HG03520 (cell line): ENCODE results near the gene BTBD8.

Experiments used
- ATAC-seq: cut with Tn5 transposase; IDR thresholded peaks from one replicate; pipeline ENCODE4 v1.9.1; 2021; ENCODE audit warnings: mild to moderate bottlenecking, moderate library complexity; ENCODE audit not compliant: unreplicated experiment

The BTBD8 gene

DNA sequence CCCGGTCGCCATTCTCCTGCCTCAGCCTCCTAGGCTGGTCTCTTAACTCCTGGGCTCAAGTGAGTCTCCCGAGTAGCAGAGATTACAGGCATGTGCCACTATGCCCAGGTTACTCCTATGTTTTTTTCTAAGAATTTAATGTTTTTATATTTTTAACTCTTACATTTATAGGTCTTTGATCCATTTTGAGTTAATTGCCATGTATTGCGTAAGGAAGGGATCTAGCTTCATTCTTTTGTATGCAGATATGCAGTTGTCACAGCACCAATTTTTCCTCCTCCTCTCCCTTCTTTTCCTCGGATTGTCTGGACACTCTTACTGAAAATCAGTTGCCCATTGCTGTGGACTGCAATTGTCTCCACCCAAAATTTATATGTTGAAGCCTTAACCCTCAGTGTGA is 11.5 kb downstream of the BTBD8 start:
- ATAC-seq = no peak

DNA sequence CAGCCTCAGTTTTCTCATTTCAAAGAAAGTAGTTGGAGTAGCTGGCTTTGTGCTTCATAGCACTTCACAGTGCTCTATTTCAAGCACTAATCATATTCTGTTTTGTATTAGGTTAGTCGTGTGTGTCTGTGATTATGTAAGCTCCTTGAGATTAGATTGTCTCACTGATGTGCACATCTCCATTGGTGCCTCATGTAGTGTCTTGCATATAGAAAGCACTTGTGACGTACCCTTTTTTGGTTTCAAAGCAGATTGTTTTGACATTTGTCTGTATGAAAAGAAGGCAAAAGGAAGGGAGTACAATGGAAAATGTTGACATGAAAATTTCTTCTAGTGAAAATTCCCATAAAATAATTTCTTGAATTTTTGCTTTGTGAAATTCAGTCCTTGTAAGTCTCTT is 13.9 kb downstream of the BTBD8 start:
- no peak for ATAC-seq

DNA sequence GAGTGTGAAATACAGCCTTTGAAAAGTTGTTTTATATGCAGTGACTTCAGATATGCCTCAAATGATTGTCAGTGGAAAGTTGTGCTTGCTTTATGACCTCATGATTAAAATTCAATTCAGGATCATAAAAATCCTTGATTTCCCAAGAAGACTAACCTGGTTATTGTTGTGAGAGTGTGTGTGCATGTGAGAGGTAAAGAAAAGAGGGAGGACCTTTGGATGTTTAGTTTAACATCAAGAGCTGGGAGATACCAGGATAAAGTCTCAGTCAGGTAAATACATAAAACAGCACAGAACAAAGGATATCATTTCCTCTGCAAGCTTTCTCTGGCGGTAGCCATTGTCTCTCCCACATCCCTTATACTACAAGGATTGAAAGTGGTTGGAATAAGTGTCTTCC is 14.4 kb downstream of the BTBD8 start:
- ATAC-seq = no peak

DNA sequence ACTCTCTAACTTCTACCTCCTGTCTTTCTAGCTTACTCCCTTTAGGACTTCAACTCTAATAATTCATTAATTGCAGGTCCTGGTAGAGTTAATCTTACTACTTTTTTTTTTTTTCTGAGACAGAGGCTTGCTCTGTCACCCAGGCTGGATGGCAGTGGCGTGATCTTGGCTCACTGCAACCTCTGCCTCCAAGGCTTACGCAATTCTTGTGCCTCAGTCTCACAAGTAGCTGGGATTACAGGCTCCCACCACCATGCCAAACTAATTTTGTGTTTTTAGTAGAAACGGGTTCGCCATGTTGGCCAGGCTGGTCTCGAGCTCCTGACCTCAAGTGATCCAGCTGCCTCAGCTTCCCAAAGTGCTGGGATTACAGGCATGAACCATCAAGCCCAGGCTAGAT is 15.7 kb downstream of the BTBD8 start:
- ATAC-seq = no peak

DNA sequence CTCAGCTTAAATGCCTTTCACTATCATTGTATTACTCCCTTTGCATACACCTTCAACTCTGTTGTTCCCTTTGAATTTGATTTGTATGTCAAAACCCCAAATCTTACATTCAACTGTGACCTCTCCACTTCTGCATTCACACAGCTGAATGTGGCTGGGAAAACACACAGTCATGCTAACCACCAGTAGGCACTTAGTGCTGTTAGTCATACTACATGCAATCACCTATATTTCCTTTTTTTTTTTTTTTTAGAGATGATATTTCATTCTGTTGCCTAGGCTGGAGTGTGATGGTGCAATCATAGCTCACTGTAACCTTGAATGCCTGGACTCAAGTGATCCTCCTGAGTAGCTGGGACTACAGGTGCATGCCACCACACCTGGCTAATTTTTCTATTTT is 16.2 kb downstream of the BTBD8 start:
- no peak for ATAC-seq

DNA sequence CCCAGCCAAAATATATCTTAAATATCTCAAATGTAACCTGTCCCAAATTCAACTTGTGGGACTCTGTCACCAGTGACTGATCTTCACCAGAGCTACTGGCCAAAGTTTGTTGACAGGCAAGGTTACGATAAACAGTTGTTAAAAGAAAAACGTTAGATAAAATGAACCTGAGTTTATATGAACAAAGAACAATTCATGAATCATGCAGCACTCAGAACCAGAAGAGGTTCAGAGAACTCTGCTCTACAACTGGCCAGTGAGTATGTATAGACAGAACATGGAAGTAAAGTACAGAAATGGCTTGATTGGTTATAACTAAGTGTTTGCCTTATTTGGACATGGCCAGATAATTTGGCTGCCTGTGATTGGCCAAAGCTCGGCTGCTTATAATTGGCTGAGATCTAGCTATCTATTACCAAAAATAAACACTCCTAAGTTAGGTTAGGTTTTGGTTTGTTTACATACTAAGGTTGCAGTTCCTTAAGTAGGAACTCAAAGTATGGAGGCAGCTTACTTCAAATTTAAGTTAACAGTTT is 25.5 kb downstream of the BTBD8 start:
- ATAC-seq = no peak

DNA sequence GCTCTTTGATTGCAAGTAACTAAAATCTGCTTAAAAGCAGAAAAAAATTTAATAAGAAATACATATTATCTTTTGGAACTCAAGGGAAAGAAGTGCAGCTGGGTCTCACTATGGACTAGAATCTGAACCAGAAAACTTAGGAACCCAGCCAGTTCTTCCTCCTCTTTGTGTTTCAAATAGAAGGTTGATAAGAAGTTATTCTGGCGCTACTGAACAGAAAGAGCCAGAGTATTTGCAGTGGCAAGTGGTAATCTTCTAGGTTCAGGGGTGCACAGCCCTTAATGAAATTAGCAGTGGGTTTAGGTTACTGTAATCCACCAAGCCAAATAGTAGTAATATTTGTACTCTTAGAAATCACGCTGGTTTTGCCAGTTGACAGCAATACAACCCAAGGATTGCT is 28.5 kb downstream of the BTBD8 start:
- ATAC-seq = no peak

DNA sequence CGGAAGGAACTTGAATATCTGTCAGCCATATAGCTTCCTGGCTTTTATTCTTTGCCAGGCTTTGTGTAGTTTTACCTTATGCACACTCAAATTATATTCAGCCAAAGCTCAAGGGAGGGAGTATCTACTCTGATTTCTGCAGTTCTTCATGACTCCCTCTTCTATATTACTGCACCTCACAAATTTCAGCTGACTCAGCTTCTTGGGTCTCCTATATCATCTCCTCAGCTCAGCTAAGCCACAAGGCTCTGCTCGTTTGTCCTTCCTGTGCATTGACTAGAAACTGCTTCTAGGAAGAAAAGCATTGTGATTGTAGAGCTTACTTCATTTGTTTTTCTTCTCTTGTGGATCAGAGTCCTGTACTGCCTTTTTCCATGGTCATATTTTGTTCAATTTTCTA is 37.4 kb downstream of the BTBD8 start:
- ATAC-seq = no peak

DNA sequence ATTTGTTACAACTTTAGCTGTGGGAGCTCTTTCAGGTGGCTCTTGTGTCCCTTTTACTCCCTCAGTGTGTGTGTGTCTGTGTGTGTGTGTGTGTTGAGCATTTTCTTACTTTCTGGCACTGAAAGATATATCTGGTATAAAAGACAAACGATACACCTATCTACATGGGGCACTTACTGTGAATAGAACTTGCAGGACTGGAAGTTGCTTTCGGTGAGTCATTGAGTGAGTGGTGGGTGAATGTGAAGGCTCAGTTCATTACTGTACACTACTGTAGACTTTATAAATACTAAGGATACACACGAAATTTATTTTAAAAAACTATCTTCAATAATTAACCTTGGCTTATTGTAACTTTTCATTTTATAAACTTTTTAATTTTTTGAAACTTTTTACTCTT is 38.7 kb downstream of the BTBD8 start:
- no peak for ATAC-seq

DNA sequence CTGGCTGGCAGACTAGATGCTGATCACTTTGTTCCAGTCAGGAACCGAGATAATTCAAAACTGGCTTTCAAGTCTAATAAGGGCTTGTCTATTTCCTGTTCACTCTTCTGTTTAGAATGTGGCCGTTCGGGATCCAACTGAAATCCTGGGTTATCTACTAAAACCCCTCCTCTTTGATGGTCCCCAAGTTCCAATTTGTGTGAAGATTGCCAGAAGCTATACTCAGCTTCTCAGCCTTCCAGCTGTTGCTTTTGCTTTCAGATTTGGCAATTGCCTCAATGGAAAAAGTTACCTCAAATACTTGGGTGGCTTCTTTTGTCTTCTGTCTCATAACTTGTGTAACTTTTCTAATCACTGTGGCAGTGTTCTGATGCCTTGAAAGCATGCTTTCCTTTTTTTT is 43.7 kb downstream of the BTBD8 start:
- no peak for ATAC-seq

DNA sequence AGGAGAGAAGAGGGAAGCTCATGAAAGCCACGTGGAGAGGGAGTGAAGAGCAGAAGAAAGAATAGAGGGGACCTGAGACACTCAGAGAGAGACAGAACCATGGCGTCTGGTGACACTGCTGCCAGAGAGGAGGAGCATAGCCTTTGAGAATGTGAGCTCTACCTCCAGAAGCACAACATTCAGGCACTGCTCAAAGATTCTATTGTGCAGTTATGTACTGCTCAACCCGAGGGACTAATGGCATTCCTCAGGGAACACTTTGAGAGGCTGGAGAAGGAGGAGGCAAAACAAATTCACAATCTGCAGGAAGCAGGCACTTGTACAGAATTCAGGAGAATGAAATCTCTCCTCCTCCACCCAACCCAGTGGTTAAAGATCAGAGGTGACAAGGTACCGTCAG is 45.1 kb downstream of the BTBD8 start:
- ATAC-seq = no peak

DNA sequence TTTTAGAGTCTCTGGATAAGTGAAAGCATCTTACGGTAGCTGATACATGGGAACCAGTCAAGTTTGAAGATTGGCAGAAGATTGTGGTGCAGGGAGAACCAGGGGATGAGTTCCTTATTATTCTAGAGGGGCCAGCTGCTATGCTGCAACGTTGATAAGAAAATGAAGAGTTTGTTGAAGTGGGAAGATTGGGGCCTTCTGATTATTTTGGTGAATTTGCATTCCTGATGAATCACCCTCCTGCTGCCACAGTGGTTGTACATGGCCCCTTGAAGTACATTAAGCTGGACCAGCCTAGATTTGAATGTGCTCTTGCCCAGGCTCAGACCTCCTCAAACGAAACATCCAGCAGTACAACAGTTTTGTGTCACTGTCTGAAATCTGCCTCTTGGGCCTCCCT is 45.9 kb downstream of the BTBD8 start:
- no peak for ATAC-seq

DNA sequence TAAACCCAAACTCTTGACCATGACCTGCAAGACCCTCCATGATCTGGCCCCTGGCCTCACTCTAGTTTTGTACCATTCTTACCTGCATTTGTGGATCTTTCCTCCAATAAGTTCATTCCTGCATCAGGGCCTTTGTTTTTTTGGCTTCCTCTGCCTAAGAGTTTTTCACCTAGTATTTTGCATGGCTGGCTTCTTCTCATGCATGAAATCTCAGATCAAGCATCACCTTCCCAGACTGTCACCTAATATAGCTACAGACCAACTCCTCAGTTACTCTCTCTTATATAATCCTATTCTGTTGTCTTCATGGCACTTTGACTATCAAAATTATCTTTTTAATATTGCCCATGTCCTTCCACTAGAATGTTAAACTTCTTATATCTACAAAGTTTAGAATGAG is 54.2 kb downstream of the BTBD8 start:
- no peak for ATAC-seq

DNA sequence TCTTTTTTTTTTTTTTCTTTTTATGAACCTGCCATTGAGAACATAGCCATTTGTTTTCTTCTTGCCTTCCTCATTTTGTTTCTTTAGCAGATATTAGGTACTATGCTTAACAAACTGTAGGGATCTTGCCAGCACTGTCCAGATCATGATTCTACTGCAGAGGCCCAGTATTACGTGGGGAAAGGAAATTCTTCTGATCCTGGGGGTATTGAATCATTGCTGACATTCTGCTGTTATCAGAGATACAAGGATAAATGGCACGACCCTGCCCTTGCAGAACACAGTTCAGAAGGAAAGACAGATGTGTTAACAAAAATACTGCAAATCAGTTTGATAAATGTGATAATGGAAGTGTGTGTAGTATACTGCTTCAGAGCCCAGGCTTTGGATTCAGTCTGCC is 56.2 kb downstream of the BTBD8 start:
- no peak for ATAC-seq

DNA sequence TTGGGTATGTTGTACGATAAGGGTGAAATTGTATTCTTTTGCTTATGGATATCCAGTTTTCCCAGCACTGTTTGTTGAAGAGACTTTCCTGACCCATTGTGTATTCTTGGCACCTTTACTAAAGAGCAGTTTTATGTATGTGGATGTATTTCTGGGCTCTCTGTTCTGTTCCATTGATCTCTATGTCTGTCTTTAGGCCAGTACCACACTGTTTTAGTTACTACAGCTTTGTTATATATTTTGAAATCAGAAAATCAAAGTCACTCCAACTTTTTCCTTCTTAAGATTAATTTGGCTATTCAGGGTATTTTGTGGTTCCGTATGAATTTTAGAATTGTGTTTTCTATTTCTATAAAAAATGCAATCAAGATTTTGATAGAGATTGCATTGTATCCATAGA is 74.8 kb downstream of the BTBD8 start:
- ATAC-seq = no peak

DNA sequence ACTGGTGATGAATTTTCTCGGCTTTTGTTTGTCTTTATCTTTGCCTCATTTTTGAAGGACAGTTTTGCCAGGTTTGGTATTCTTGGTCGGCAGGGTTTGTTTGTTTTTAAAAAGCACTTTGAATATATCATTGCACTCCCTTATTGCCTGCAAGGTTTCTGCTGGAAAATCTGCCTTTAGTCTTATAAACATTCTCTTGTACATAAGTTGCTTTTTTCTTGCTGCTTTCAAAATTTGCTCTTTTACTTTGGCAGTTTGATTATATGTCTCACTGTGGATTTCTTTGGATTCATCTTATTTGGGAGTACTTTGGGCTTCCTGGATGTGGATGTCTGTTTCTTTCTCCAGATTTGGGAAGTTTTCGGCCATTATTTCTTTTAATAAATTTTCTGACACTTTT is 79.4 kb downstream of the BTBD8 start:
- no peak for ATAC-seq

DNA sequence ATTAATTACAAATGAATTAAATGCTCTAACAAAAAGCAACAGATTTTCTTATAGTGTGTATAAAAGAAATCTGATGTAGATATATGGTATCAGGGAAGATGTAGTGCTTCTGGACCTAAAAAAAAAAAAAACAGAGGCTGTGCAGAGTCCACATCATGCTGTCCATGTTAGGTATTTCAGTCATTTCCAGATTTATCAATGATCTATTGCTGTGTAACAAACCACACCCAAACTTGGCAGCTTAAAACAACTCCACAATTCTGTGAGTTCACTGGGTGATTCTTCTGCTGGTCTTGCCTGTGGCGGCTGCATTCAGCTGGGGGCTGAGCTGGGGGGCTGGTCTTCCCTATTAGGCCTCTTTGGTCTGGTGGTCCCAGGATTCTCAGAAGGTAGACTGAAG is 85.2 kb downstream of the BTBD8 start:
- no peak for ATAC-seq

DNA sequence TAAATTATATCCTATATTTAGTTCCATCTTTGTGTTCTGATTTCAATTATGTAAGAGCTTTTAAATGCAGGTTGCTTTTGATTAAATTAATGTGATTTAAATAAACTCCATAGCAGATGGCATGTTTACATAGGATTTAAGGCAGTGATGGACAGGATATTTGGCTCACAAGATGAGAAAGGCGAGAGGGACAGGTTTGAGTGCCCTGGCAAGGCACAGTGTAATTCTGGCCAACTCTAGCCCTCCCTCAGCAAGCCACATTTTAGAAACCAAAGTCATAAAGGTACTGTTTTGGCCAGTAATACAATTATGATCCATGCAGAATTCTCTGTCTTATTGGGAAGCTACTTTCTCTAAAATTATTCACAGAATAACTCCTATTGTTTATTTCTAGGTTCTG is 87.0 kb downstream of the BTBD8 start:
- no peak for ATAC-seq

DNA sequence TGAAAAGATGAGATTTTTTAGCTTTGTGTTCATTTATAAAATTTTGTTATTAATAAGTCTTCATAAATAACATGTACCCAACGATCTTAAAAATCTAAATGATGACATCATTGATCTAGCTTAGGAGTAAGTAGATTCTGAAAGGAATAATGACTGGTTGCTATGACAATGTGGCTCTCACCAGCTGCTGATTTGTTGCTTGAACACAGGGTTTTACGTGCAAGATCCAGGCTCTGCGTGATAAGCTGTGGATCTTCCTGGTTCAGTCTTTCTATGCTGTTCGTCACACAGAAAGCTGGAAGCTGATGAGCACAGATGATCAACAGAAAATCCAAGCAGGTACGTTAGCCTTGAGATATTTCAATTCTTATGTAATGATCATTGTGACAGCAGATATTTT is 88.5 kb downstream of the BTBD8 start:
- no peak for ATAC-seq

DNA sequence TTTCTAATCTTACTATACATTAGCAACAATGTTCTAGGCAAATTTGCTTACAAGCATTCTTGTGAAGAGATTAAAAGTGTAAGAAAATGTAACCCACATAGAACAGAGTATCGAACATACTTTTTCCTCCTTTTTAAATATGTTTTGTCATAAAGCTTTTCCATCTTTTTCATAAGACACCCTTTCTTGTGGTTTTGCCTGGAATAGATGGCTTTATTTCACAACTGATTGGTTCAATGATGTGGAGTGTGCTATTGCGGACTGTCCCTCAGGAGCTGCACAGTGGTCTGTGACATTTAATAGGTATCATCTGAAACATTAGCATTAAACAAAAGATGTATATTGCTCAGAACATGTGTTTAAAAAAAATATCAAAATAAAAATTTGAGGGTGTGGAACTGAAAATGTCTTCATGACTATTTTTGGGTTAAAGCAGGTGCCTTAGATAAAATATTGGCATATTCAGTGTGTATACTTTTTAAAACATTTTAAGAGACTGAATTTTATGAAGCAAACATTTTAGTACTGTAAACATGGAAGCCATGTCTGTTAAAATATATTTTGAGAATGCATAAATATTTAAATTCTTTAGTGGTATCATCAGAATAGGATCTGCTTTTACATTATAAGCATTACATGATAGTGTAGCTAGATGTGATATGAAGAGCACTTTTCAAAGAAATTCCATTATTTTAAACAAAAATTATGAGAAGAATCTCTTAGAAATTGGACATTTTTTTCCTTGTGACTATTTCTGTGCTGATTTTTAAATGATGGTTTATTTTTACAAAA is 89.3 kb downstream of the BTBD8 start:
- no peak for ATAC-seq

DNA sequence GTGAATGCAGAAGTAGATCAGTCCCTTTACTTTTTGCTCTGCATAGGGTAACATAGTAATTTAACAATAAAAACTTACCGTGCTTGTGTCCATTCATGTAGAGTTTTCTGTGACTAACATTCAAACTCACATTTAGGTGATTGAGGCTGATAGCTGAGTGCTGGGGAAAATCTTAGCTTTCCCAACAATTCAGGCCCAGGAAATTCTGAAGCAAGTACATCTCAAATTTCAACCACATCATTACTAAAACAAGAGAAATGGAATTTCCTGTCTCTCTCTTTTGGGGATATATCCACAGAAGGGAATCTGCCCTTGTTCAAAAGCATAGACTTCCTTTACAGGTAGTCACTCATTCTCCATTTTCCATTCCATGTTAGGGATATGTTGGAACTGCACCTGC is 104.5 kb downstream of the BTBD8 start:
- no peak for ATAC-seq

DNA sequence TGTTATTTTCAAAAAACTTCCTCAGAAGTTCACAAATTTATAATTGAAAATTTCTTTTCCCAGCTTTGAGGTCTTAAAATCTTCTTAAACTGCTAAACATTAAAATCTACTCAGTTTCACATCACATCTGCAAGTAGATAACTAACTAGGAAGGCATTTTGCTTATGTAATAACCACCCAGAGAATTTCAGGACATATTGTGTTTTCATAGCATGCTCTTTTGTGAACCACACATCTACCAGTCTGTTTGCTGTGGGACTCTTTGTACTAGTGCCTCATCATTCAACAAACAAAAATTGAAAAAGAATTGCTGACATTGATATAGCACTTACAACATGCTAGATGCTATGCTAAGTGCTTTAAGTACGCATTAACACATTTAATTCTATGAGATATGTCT is 105.9 kb downstream of the BTBD8 start:
- ATAC-seq = no peak
